Breast epithelium (tissue), 4 donors: ENCODE measurements around the gene ABCA13. TPM values are rescaled to one million over a fixed set of nuclear protein-coding genes. Genes with fewer than 3 reads are reported as not detected.

Experiments
- DNase-seq, 2 donors: peaks; one replicate each; pipeline ENCODE4 v3.0.0-alpha.2; 2019; ENCODE audit warnings: low spot score in 2 of 2
- H3K27ac ChIP-seq, 2 donors: fragments of 200-600 bp; sonication (generic) in 1 of 2; one replicate each; pipeline ENCODE4 v1.5.1; 2016 to 2019; ENCODE audit warnings: mild to moderate bottlenecking in 1 of 2
- H3K27me3 ChIP-seq, 2 donors: fragments of 200-600 bp; sonication (generic) in 1 of 2; one replicate each; pipeline versions ENCODE4 v1.5.1 to v1.6.0; 2017 to 2019; ENCODE audit warnings: control low read depth in 1 of 2, mild to moderate bottlenecking in 1 of 2
- H3K36me3 ChIP-seq: fragments of 200-600 bp; one replicate; pipeline ENCODE4 v1.5.1; 2019
- H3K4me1 ChIP-seq, 2 donors: fragments of 200-600 bp; sonication (generic); one replicate each; pipeline ENCODE4 v1.5.1; 2016 to 2019; ENCODE audit warnings: control low read depth in 1 of 2
- H3K4me3 ChIP-seq, 3 donors: fragments of 200-600 bp; sonication (generic); 1 replicate in 2 of 3; 2 replicates in 1 of 3; pipeline ENCODE4 v1.5.1; 2016 to 2019; ENCODE audit warnings: mild to moderate bottlenecking in 3 of 3, moderate library complexity in 2 of 3
- H3K9me3 ChIP-seq, 2 donors: fragments of 200-600 bp; sonication (generic) in 1 of 2; one replicate each; pipeline ENCODE4 v1.5.1; 2016 to 2019; ENCODE audit warnings: control low read depth in 1 of 2
- POLR2A ChIP-seq: fragments of 450-650 bp; IDR thresholded peaks from one replicate; pipeline ENCODE4 v1.6.1; 2016; ENCODE audit warnings: antibody characterized with exemption, mild to moderate bottlenecking, moderate library complexity
- POLR2AphosphoS5 ChIP-seq, 3 donors: sonication (generic); formaldehyde crosslinking; IDR thresholded peaks; one replicate each; pipeline ENCODE4 v1.6.1; 2017; ENCODE audit warnings: antibody characterized with exemption in 3 of 3
- intact Hi-C: fragments of 100-400 bp; cut with DNase I; formaldehyde crosslinking; loops from one replicate; pipeline ENCODE4 v1.15.1; 2023; ENCODE audit warnings: low total_unique reads
- total RNA-seq, 3 donors: library from RNA; depleted of rRNA; stranded (reverse); fragments of >200 nt; gene quantifications; one replicate each; pipeline ENCODE4 v1.1.0, GENCODE V29; 2016
- TF ChIP-seq, protein P1 (sequence below), 3 donors: fragments of 450-650 bp; IDR thresholded peaks; one replicate each; pipeline ENCODE4 v1.5.1; 2016 to 2017; ENCODE audit warnings: antibody characterized with exemption in 3 of 3, mild to moderate bottlenecking in 3 of 3, moderate library complexity in 3 of 3

Gene ABCA13
- total RNA-seq, 3 donors from 2014 or later: under 0.01 to 0.29 (median under 0.01) TPM

DNA sequence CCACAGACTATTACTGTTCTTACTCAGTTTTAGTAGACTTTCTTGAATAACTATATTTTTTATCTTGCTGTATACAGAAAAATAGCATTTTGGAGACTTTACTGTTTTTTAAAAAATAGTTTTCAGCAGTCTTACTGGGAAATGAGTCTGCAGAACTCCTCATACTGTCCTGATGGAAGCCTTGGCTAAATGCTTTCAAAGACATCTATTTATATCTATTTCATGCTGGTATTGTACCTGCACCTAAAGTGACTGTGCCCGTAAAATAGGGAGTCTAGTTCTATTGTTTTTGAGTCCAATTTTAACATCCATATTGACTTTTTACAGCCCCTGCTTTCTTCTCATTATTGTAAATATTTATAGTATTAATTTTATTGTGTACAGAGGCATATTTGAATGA, 464.5 kb downstream of the ABCA13 start:
- Histone ChIP-seq H3K27me3 (no peaks in the 10 kb centered on the region), H3K4me1 (no peaks in the 10 kb centered on the region), H3K27ac (no peak overlapping the region), H3K4me3 (no peak overlapping the region), H3K36me3 (no peaks in the 10 kb centered on the region), H3K9me3 (no peaks in the 10 kb centered on the region)
- no peak for TF ChIP-seq POLR2A
- intact Hi-C loops: no loop called here
- no peak for DNase-seq

DNA sequence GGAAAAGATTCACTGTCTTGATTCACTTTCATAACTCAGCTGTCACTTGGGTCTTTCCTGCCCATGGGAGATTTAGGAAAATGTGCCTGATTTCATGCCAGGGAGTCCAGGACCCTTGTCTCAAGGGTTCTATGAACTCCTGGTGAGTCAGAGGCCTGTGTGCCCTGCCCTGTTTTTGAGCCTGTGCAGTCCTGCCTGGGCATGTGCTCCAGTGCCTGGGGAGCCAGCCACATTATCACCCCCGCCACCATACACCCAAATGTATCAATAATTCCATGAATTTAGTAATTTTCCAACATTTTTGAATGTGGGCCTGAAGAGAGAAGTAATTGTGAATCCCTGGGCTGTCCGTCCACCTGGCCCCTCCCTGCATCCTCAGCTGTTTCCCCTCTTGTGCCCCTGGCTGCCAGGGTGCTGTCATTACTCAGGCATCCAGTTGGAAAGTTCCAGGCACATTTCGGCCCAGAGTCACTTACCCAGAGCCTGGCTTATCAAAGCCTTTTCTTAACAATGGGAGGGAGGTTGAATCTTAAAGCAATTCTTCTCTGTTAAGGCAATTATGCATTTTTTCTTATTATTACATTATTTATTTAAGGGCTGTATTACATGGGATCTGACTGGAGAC, 465.2 kb downstream of the ABCA13 start:
- intact Hi-C loops: no loop called here

DNA sequence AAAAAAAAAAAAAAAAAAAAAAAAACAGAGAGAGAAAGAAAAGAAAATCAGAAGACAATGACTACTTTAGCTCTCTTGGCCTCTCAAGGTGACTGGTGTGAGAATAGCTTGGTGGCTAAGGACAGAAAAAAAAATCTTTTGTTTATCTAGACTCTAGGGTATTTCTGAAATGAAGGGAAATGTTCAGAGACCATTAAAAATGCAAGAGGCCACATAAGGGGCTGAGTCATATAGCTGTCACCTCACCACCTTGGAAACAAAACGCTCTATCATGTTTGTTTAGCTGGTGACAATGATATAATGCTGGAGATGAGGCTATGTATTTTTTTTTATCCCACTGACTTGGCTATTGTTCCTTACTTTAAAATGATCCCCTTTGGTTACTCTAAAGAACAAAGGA, 466.1 kb downstream of the ABCA13 start:
- intact Hi-C loops: no loop called here
- H3K4me3 ChIP-seq: no peak overlapping the region
- no peaks in the 10 kb centered on the region for H3K4me1 ChIP-seq
- H3K36me3 ChIP-seq: no peaks in the 10 kb centered on the region
- H3K27me3 ChIP-seq: no peaks in the 10 kb centered on the region
- H3K9me3 ChIP-seq: no peaks in the 10 kb centered on the region
- TF ChIP-seq, protein P1, sequence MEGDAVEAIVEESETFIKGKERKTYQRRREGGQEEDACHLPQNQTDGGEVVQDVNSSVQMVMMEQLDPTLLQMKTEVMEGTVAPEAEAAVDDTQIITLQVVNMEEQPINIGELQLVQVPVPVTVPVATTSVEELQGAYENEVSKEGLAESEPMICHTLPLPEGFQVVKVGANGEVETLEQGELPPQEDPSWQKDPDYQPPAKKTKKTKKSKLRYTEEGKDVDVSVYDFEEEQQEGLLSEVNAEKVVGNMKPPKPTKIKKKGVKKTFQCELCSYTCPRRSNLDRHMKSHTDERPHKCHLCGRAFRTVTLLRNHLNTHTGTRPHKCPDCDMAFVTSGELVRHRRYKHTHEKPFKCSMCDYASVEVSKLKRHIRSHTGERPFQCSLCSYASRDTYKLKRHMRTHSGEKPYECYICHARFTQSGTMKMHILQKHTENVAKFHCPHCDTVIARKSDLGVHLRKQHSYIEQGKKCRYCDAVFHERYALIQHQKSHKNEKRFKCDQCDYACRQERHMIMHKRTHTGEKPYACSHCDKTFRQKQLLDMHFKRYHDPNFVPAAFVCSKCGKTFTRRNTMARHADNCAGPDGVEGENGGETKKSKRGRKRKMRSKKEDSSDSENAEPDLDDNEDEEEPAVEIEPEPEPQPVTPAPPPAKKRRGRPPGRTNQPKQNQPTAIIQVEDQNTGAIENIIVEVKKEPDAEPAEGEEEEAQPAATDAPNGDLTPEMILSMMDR (IDR thresholded peaks at IDR 0.05): no peak
- no peak for TF ChIP-seq POLR2A
- TF ChIP-seq POLR2AphosphoS5 (IDR thresholded peaks at IDR 0.05): no peak
- DNase-seq: no peak
- no peak overlapping the region for H3K27ac ChIP-seq

More for the DNA sequence above, 465.2 kb downstream of the ABCA13 start:
- Histone ChIP-seq H3K27me3 (no peaks in the 10 kb centered on the region), H3K4me1 (no peaks in the 10 kb centered on the region), H3K9me3 (no peaks in the 10 kb centered on the region), H3K36me3 (no peaks in the 10 kb centered on the region), H3K4me3 (no peak overlapping the region), H3K27ac (no peak overlapping the region)
- DNase-seq: peak in 1 of 2 donors; percentile 18
- TF ChIP-seq, protein P1 (IDR thresholded peaks at IDR 0.05): no peak
- TF ChIP-seq POLR2A (no peak), POLR2AphosphoS5 (IDR thresholded peaks at IDR 0.05) (no peak)

GRCh38 chr7:48638041-48638440, 466.8 kb downstream of the ABCA13 start:
- no peak overlapping the region for H3K27ac ChIP-seq
- TF ChIP-seq, protein P1 (IDR thresholded peaks at IDR 0.05): no peak
- TF ChIP-seq POLR2AphosphoS5 (IDR thresholded peaks at IDR 0.05): no peak

GRCh38 chr7:48643431-48644013, 472.3 kb downstream of the ABCA13 start:
- Histone ChIP-seq H3K4me1 (no peaks in the 10 kb centered on the region), H3K36me3 (no peaks in the 10 kb centered on the region), H3K27me3 (no peaks in the 10 kb centered on the region), H3K27ac (no peak overlapping the region), H3K9me3 (no peaks in the 10 kb centered on the region), H3K4me3 (no peak overlapping the region)
- TF ChIP-seq, protein P1 (IDR thresholded peaks at IDR 0.05): no peak
- TF ChIP-seq POLR2AphosphoS5 (IDR thresholded peaks at IDR 0.05): no peak
- TF ChIP-seq POLR2A: no peak
- intact Hi-C loops: no loop called here
- DNase-seq: no peak

More at GRCh38 chr7:48638041-48638440, 466.8 kb downstream of the ABCA13 start:
- no peak for DNase-seq
- Histone ChIP-seq H3K4me3 (no peak overlapping the region), H3K9me3 (no peaks in the 10 kb centered on the region), H3K27me3 (no peaks in the 10 kb centered on the region), H3K4me1 (no peaks in the 10 kb centered on the region), H3K36me3 (no peaks in the 10 kb centered on the region)
- intact Hi-C loops: no loop called here
